K562 (cell line): Measurements from ENCODE around the gene TMEM174. TPM values are rescaled to one million over a fixed set of nuclear protein-coding genes. Genes with fewer than 3 reads are reported as not detected.

Experiments used
- KLF1 ChIP-seq: fragments of 450-650 bp; IDR thresholded peaks from 2 replicates; pipeline ENCODE4 v1.6.1; 2016; ENCODE audit warnings: missing genetic modification characterization, missing compliant biosample characterization
- MAZ ChIP-seq, 2 experiments: fragments of 450-650 bp in 1 of 2; sonication (generic) in 1 of 2; formaldehyde crosslinking; IDR thresholded peaks in 1 of 2; conservative IDR thresholded peaks in 1 of 2; 2 replicates each; pipeline versions ENCODE4 v1.4.0 to v1.5.0; 2020; ENCODE audit warnings: mild to moderate bottlenecking in 1 of 2, missing genetic modification reagents in 1 of 2
- MYNN ChIP-seq, 2 experiments: sonication (generic); formaldehyde crosslinking in 1 of 2; IDR thresholded peaks; 2 replicates each; pipeline versions ENCODE4 v1.5.0 to v1.6.1; 2016 to 2020; ENCODE audit warnings: antibody characterized with exemption in 1 of 2, missing genetic modification reagents in 1 of 2
- NFIC ChIP-seq: fragments of 450-650 bp; IDR thresholded peaks from 2 replicates; pipeline ENCODE4 v1.6.1; 2017; ENCODE audit warnings: mild to moderate bottlenecking, inconsistent platforms
- PHTF2 ChIP-seq: fragments of 250-450 bp; sonication (Bioruptor Pico); IDR thresholded peaks from 2 replicates; pipeline ENCODE4 v1.5.0; 2021; ENCODE audit warnings: mild to moderate bottlenecking
- RAD21 ChIP-seq, 2 experiments: fragments of 250-450 bp in 1 of 2; fragments of 450-650 bp in 1 of 2; sonication (Bioruptor Pico) in 1 of 2; formaldehyde crosslinking in 1 of 2; IDR thresholded peaks in 1 of 2; conservative IDR thresholded peaks in 1 of 2; 2 replicates each; pipeline versions ENCODE4 v1.4.0 to v1.8.0; 2020 to 2022; ENCODE audit warnings: mild to moderate bottlenecking in 2 of 2, moderate library complexity in 1 of 2
- RB1 ChIP-seq: fragments of 450-650 bp; IDR thresholded peaks from 2 replicates; pipeline ENCODE4 v1.6.1; 2017; ENCODE audit warnings: low read depth, mild to moderate bottlenecking
- TEAD4 ChIP-seq, 2 experiments: sonication (generic) in 1 of 2; formaldehyde crosslinking in 1 of 2; IDR thresholded peaks; 2 replicates each; pipeline versions ENCODE4 v1.6.1 to v1.8.0; 2012 to 2022; ENCODE audit warnings: borderline replicate concordance in 1 of 2, inconsistent platforms in 1 of 2, low read length in 1 of 2, mild to moderate bottlenecking in 1 of 2, missing genetic modification reagents in 1 of 2
- USF1 ChIP-seq: sonication (generic); formaldehyde crosslinking; IDR thresholded peaks from 2 replicates; pipeline ENCODE4 v1.9.0; 2022; ENCODE audit warnings: mild to moderate bottlenecking, missing genetic modification reagents
- ZBTB2 ChIP-seq: fragments of 450-650 bp; IDR thresholded peaks from 2 replicates; pipeline ENCODE4 v1.6.1; 2016; ENCODE audit warnings: antibody characterized with exemption
- polyA plus RNA-seq, 8 experiments: library from polyadenylated mRNA; depleted of rRNA in 4 of 8; stranded (reverse) in 5 of 8; unstranded in 3 of 8; fragments of >200 nt; fragmentation: Nextera tagmentation in 2 of 8; fragmentation: Illumina TruSeq in 1 of 8; extraction: Ambion mirVana in 2 of 8; extraction: Trizol in 1 of 8; gene quantifications; 2 replicates each; pipeline versions ENCODE4 v1.2.1 to v1.2.3, GENCODE V29; 2011 to 2014; ENCODE audit warnings: inconsistent platforms in 1 of 8, missing spikeins in 1 of 8
- total RNA-seq, 7 experiments: library from RNA; depleted of rRNA in 6 of 7; stranded (reverse); fragments of >200 nt in 6 of 7; fragmentation: Illumina TruSeq in 2 of 7; extraction: Trizol in 2 of 7; gene quantifications; 2 replicates each; pipeline versions ENCODE4 v1.2.1 to v1.2.3, GENCODE V29; 2011 to 2021; ENCODE audit warnings: low replicate concordance in 1 of 7
- TF ChIP-seq, protein P1 (sequence below): sonication (generic); formaldehyde crosslinking; IDR thresholded peaks from 2 replicates; pipeline ENCODE4 v1.8.0; 2022; ENCODE audit warnings: mild to moderate bottlenecking, missing genetic modification reagents
- TF ChIP-seq, protein P2 (sequence below), 3 experiments: IDR thresholded peaks in 2 of 3; conservative IDR thresholded peaks in 1 of 3; 2 replicates each; pipeline ENCODE4 v1.5.1; 2011 to 2012; ENCODE audit warnings: low read length in 3 of 3, mild to moderate bottlenecking in 3 of 3, control low read depth in 2 of 3, improper control_type of control experiment in 1 of 3, inconsistent platforms in 1 of 3, low read depth in 1 of 3, mixed read lengths in 1 of 3, moderate library complexity in 1 of 3; ENCODE audit not compliant: insufficient read depth in 2 of 3

The TMEM174 gene
- total and polyA plus RNA-seq, 9 of the 15 experiments (the other 6 are each of a cell fraction or from before 2014, with no cell fraction given), result not detected

DNA sequence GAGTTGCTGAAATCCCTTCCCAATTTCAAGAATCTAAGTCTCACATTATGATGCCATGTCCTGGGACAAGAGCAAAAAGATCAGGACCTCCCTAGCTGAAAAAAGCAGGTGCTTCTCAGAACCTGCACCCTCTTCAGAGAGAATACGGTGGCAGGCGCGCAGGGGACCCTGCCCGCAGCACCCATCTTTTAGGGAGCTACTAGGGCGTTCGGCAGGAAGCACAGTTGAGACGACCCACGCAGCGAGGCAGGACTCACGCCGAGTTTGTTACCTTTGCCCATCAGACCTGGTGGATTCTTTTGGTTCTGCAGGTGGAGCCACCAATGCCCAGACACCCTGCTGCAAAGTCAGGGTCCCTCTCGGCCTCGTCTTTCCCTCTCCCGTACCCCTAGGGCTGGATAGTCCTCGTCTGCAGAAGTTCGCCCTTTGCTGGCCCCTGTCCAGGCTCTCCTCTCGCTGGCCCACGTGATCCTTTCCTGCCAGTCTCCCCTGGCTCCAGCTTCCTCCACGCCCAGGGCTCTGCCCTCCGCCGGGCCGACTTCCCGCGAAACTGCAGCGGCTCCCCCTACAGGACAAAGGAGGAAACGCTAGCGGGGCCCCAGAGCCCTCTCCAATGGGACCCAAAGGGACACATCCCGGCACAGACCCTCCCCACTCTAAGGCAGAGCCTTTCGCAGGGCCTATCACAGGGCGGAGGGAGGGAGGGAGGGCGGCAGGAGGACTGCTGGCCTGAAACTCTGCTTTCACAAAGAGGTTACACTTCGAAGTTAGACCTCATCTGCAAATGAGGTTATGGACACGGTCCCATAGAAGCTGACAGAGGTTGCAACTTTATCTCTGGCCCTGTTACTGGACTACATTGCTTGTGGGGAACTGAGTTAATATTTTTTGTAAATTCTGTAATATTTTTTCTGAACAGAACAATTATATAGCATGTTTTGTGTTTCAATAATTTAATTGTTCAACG lies 28.8 kb downstream of the TMEM174 start (continued):
- TF ChIP-seq, protein P1, sequence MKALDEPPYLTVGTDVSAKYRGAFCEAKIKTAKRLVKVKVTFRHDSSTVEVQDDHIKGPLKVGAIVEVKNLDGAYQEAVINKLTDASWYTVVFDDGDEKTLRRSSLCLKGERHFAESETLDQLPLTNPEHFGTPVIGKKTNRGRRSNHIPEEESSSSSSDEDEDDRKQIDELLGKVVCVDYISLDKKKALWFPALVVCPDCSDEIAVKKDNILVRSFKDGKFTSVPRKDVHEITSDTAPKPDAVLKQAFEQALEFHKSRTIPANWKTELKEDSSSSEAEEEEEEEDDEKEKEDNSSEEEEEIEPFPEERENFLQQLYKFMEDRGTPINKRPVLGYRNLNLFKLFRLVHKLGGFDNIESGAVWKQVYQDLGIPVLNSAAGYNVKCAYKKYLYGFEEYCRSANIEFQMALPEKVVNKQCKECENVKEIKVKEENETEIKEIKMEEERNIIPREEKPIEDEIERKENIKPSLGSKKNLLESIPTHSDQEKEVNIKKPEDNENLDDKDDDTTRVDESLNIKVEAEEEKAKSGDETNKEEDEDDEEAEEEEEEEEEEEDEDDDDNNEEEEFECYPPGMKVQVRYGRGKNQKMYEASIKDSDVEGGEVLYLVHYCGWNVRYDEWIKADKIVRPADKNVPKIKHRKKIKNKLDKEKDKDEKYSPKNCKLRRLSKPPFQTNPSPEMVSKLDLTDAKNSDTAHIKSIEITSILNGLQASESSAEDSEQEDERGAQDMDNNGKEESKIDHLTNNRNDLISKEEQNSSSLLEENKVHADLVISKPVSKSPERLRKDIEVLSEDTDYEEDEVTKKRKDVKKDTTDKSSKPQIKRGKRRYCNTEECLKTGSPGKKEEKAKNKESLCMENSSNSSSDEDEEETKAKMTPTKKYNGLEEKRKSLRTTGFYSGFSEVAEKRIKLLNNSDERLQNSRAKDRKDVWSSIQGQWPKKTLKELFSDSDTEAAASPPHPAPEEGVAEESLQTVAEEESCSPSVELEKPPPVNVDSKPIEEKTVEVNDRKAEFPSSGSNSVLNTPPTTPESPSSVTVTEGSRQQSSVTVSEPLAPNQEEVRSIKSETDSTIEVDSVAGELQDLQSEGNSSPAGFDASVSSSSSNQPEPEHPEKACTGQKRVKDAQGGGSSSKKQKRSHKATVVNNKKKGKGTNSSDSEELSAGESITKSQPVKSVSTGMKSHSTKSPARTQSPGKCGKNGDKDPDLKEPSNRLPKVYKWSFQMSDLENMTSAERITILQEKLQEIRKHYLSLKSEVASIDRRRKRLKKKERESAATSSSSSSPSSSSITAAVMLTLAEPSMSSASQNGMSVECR (CRISPR knock-in tag), result no peak
- no peak for TF ChIP-seq PHTF2
- peak; percentile 33; the same call in 1 of the 2 replicates for TF ChIP-seq NFIC
- no peak for TF ChIP-seq ZBTB2
- 0 out of 4 replicates have a peak, but pooled peaks of 1 of the 2 experiments have one; percentile 30 for TF ChIP-seq MAZ (CRISPR knock-in tag; conservative IDR thresholded peaks at IDR 0.05 in 1 of 2, IDR thresholded peaks at IDR 0.05 in 1 of 2)
- TF ChIP-seq RB1, result peak; percentile 45; the same call in 1 of the 2 replicates
- peak; percentile 72 for TF ChIP-seq USF1
- TF ChIP-seq RAD21 (CRISPR knock-in tag; conservative IDR thresholded peaks at IDR 0.05 in 1 of 2, IDR thresholded peaks at IDR 0.05 in 1 of 2), result peak; percentile 50 to 71
- TF ChIP-seq, protein P2, sequence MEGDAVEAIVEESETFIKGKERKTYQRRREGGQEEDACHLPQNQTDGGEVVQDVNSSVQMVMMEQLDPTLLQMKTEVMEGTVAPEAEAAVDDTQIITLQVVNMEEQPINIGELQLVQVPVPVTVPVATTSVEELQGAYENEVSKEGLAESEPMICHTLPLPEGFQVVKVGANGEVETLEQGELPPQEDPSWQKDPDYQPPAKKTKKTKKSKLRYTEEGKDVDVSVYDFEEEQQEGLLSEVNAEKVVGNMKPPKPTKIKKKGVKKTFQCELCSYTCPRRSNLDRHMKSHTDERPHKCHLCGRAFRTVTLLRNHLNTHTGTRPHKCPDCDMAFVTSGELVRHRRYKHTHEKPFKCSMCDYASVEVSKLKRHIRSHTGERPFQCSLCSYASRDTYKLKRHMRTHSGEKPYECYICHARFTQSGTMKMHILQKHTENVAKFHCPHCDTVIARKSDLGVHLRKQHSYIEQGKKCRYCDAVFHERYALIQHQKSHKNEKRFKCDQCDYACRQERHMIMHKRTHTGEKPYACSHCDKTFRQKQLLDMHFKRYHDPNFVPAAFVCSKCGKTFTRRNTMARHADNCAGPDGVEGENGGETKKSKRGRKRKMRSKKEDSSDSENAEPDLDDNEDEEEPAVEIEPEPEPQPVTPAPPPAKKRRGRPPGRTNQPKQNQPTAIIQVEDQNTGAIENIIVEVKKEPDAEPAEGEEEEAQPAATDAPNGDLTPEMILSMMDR (IDR thresholded peaks at IDR 0.05 in 2 of 3, conservative IDR thresholded peaks at IDR 0.05 in 1 of 3; ENCODE audit: insufficient read depth in 2 of 3, low read depth in 1 of 3, low read length in 3 of 3), result peak; percentile 79 to 81 (median 81)
- no peak for TF ChIP-seq TEAD4 (IDR thresholded peaks at IDR 0.05; ENCODE audit: low read length)
- no peak for TF ChIP-seq TEAD4 (CRISPR knock-in tag; IDR thresholded peaks at IDR 0.05; ENCODE audit: borderline replicate concordance)
- peak; percentile 43; the same call in 1 of the 2 replicates for TF ChIP-seq MYNN (IDR thresholded peaks at IDR 0.05)
- TF ChIP-seq MYNN (CRISPR knock-in tag; IDR thresholded peaks at IDR 0.05), result no peak
- TF ChIP-seq KLF1 (tag), result no peak
